Nephron progenitor cell (in vitro differentiated cells): ENCODE data around the gene STAP2.

ENCODE experiments used
- DNase-seq: peaks from one replicate; pipeline ENCODE4 v3.0.0; 2021
- H3K27ac Mint-ChIP-seq: 2 replicates; pipeline ENCODE4 v1.8.0; 2021; ENCODE audit warnings: mild to moderate bottlenecking, moderate library complexity, mixed read lengths
- H3K27me3 Mint-ChIP-seq: 2 replicates; pipeline ENCODE4 v1.8.0; 2021; ENCODE audit warnings: mild to moderate bottlenecking, low read depth, mixed read lengths; ENCODE audit not compliant: poor library complexity
- H3K36me3 Mint-ChIP-seq: 2 replicates; pipeline ENCODE4 v1.8.0; 2021; ENCODE audit warnings: low read depth, mixed read lengths
- H3K4me1 Mint-ChIP-seq: 2 replicates; pipeline ENCODE4 v1.8.0; 2021; ENCODE audit warnings: mixed read lengths
- H3K4me3 Mint-ChIP-seq: 2 replicates; pipeline ENCODE4 v1.8.0; 2021; ENCODE audit warnings: mild to moderate bottlenecking, moderate library complexity, mixed read lengths
- H3K9me3 Mint-ChIP-seq: 2 replicates; pipeline ENCODE4 v1.8.0; 2021; ENCODE audit warnings: mild to moderate bottlenecking, moderate library complexity, mixed read lengths
- TF ChIP-seq, protein P1 (sequence below): fragments of 200-600 bp; sonication (generic); IDR thresholded peaks from 2 replicates; pipeline ENCODE4 v1.5.0; 2021; ENCODE audit warnings: antibody characterized with exemption

STAP2 gene

DNA sequence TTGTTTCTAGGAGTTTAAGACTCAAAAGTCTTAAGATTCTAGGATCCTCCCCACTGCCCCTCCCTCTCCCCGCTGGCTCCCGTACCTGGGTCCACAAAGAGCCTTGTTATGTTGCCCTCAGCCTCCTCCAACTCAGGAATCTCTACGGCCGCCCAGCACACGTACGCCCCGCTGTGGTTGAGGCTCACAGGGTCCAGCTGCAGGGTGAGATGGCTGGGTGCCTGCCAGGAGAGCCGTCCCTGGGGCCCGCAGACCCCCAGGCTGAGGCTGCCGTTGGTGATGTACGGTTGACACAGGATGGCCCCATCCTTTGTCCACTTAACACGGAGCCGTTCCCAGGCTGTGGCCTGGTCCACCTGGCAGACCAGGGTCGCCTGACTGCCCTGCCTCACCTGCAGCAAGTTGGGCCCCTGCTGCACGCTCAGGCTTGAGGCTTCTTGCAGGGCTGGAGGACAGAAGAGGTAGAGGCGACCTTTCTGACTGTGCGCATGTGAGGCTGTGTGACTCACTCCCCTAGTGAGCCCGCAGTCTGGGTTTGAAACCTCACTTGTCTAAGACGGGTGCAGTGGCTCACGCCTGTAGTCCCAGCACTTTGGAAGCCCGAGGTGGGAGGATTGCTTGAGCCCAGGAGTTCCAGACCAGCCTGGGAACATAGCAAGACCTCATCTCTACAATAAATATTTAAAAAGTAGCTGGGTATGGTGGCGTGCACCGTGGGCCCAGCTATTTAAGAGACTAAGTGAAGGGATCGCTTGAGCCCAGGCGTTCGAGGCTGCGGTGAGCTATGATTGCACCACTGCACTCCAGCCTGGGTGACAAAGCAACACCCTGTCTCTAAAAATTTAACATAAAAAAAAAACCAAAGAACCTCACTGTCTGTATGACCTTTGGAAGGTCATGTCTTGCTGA, 40.5 kb downstream of the STAP2 start:
- peaks cover 18% of the 10 kb centered on the region for H3K4me1 Mint-ChIP-seq
- H3K36me3 Mint-ChIP-seq = no peaks in the 10 kb centered on the region
- peaks cover 39% of the 10 kb centered on the region for H3K27me3 Mint-ChIP-seq
- no peak overlapping the region for H3K4me3 Mint-ChIP-seq
- no peaks in the 10 kb centered on the region for H3K9me3 Mint-ChIP-seq
- H3K27ac Mint-ChIP-seq = no peak overlapping the region
- DNase-seq = no peak
- TF ChIP-seq, protein P1, sequence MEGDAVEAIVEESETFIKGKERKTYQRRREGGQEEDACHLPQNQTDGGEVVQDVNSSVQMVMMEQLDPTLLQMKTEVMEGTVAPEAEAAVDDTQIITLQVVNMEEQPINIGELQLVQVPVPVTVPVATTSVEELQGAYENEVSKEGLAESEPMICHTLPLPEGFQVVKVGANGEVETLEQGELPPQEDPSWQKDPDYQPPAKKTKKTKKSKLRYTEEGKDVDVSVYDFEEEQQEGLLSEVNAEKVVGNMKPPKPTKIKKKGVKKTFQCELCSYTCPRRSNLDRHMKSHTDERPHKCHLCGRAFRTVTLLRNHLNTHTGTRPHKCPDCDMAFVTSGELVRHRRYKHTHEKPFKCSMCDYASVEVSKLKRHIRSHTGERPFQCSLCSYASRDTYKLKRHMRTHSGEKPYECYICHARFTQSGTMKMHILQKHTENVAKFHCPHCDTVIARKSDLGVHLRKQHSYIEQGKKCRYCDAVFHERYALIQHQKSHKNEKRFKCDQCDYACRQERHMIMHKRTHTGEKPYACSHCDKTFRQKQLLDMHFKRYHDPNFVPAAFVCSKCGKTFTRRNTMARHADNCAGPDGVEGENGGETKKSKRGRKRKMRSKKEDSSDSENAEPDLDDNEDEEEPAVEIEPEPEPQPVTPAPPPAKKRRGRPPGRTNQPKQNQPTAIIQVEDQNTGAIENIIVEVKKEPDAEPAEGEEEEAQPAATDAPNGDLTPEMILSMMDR = no peak

DNA sequence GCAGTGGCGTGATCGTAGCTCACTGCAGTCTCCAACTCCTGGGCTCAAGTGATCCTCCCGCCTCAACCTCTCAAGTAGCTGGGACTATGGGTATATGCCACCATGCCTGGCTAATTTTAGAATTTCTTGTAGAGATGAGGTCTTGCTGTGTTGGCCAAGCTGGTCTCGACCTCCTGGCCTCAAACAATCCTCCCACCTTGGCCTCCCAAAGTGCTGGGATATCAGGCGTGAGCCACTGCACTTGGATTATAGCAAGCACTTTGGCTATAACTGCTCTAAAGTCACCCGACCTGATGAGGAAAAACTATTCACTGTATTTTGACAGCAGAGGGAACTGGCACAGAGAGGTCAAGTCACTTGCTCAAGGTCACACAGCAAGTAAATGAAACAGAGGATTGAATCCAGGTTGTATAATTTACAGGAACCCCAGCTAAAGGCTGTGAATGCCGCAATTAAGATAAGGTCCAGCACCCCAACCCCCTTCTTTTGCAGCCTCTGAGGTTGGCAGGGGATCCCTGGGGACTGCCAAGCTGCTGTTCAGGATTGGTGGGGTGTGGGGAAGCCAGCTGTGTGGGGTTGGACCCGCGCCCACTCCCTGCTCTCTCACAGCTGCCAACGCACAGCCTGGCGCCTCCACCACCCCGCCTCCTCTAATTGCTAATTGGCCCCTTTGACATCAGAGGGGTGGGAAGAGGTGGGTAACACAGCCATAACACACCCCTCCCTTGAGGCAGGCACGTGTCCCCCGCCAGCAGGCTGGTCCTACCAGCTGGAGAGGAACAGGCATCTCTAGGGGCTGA, 42.5 kb downstream of the STAP2 start:
- TF ChIP-seq, protein P1 = no peak
- Mint-ChIP-seq H3K4me3 (no peak overlapping the region), H3K4me1 (peaks cover 8% of the 10 kb centered on the region), H3K27ac (no peak overlapping the region), H3K36me3 (no peaks in the 10 kb centered on the region), H3K27me3 (peaks cover 39% of the 10 kb centered on the region), H3K9me3 (no peaks in the 10 kb centered on the region)
- no peak for DNase-seq

DNA sequence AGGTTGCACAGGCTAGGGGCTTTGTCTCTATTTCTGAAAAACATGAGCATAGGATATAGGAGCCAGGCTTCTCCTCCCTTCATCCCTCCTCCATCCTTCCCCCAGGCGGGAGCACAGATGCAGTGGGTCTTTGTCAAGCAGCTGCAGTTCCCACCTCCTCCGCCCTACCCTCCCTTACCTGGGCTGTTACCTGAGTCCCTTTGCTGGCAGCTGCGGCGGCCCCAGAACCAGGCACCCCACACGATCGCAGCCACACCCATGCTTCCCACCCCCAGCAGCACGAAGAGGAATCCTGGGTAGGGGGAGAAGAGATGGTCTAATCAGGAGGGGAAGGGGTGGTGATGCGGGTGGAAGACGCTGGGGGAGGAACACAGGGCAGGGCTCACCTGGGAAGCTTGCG, 44.2 kb downstream of the STAP2 start:
- H3K9me3 Mint-ChIP-seq = no peaks in the 10 kb centered on the region
- DNase-seq = no peak
- peaks cover 11% of the 10 kb centered on the region for H3K4me1 Mint-ChIP-seq
- no peaks in the 10 kb centered on the region for H3K36me3 Mint-ChIP-seq
- peaks cover 38% of the 10 kb centered on the region for H3K27me3 Mint-ChIP-seq
- H3K4me3 Mint-ChIP-seq = no peak overlapping the region
- TF ChIP-seq, protein P1 = no peak
- no peak overlapping the region for H3K27ac Mint-ChIP-seq

DNA sequence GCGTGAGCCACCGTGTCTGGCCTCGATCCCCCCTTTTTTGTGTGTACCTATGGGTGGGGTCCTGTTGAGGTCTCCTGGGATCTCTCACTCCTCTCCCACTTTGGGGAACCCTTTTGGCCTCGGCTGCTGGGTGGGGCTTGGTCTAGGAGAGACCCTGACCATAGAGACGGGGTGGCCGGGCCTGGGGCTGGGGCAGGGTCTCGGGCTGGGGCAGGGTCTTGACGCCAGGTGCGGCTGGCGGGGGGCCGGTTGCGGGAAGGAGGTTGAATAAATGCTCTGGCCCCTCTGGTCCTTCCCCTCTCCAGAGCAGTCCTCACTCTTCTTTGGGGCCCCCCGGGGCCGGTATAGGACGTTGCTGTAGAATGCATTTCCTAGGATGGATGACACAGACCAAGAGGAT, 46.1 kb downstream of the STAP2 start:
- Mint-ChIP-seq H3K9me3 (no peaks in the 10 kb centered on the region), H3K4me1 (peaks cover 11% of the 10 kb centered on the region), H3K27me3 (peaks cover 42% of the 10 kb centered on the region), H3K4me3 (no peak overlapping the region), H3K36me3 (no peaks in the 10 kb centered on the region), H3K27ac (no peak overlapping the region)
- no peak for DNase-seq
- TF ChIP-seq, protein P1 = no peak

DNA sequence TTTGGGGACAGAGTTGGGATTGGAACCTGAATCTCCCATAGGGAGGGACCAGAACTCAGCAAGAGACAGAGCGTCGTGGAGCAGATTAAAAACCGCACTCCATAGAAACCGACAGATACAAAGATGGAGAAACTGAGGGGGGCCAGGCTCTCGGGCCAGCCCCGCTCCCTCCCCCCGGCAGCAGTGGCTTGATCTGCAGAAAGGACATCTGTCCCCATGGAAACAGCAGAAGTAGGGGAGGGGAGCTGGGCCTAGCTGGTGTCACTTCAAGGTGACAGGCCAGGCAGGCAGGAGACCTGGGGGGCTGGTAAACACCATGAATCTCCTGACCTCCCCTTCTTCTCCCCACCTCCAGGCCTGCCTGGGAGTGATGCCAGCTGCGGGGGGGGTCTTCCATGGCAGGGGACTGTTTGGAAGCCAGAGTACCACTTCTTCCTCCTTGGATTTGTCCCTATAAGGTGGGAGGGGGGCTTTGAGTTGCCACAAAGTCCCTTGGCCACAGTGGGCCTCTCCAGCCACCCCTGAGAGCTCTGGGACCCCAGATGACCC, 47.4 kb downstream of the STAP2 start:
- H3K9me3 Mint-ChIP-seq = no peaks in the 10 kb centered on the region
- H3K27ac Mint-ChIP-seq = no peak overlapping the region
- peaks cover 45% of the 10 kb centered on the region for H3K27me3 Mint-ChIP-seq
- H3K36me3 Mint-ChIP-seq = no peaks in the 10 kb centered on the region
- H3K4me1 Mint-ChIP-seq = peaks cover 11% of the 10 kb centered on the region
- DNase-seq = no peak
- TF ChIP-seq, protein P1 = no peak
- H3K4me3 Mint-ChIP-seq = no peak overlapping the region
